DOHH2 (cell line): ENCODE results near the gene NFIA.

ENCODE experiments used
- CTCF ChIP-seq: fragments of 200-600 bp; sonication (generic); IDR thresholded peaks from one replicate; pipeline ENCODE4 v1.5.1; 2014; ENCODE audit warnings: antibody characterized with exemption, mild to moderate bottlenecking, low read depth, low read length; ENCODE audit not compliant: poor library complexity, severe bottlenecking
- EZH2phosphoT487 ChIP-seq: fragments of 200-600 bp; sonication (generic); IDR thresholded peaks from 2 replicates; pipeline ENCODE4 v1.6.1; 2017; ENCODE audit warnings: borderline replicate concordance, mild to moderate bottlenecking, antibody characterized with exemption, low read length, moderate library complexity, mixed read lengths

GRCh38 chr1:61130338-61131000 lies 48.1 kb downstream of the NFIA start:
- TF ChIP-seq CTCF (no peak), EZH2phosphoT487 (no peak)
